GM12801 (cell line): ENCODE measurements around the gene PRSS53.

Experiments
- CTCF ChIP-seq: IDR thresholded peaks from one replicate; pipeline ENCODE4 v1.5.1; 2011; ENCODE audit warnings: control low read depth; ENCODE audit not compliant: insufficient read length; ENCODE audit errors: extremely low read depth

Gene PRSS53

GRCh38 chr16:31067342-31067741 is 21.4 kb downstream of the PRSS53 start:
- TF ChIP-seq CTCF, result no peak

GRCh38 chr16:31064882-31065461 is 23.8 kb downstream of the PRSS53 start:
- no peak for TF ChIP-seq CTCF

- no peak for TF ChIP-seq CTCF
Measured at GRCh38 chr16:31063843-31064611, 24.7 kb downstream of the PRSS53 start.

- no peak for TF ChIP-seq CTCF
Measured at GRCh38 chr16:31063495-31063842, 25.3 kb downstream of the PRSS53 start.

- TF ChIP-seq CTCF, result no peak
Measured at GRCh38 chr16:31061813-31062440, 26.8 kb downstream of the PRSS53 start.

- TF ChIP-seq CTCF, result no peak
Measured at GRCh38 chr16:31061126-31061812, 27.5 kb downstream of the PRSS53 start.

- TF ChIP-seq CTCF, result no peak
Measured at GRCh38 chr16:31055613-31056012, 33.1 kb downstream of the PRSS53 start.
